Ishikawa (cell line): Measurements from ENCODE around the gene LRRC8E.

ENCODE experiments used
- CEBPB ChIP-seq: IDR thresholded peaks from 2 replicates; pipeline ENCODE4 v1.6.1; 2012
- CREB1 ChIP-seq: IDR thresholded peaks from 2 replicates; pipeline ENCODE4 v1.6.1; 2012; ENCODE audit warnings: low read depth
- EGR1 ChIP-seq: IDR thresholded peaks from 2 replicates; pipeline ENCODE4 v1.6.1; 2012
- EP300 ChIP-seq: IDR thresholded peaks from 2 replicates; pipeline ENCODE4 v1.6.1; 2012; ENCODE audit warnings: borderline replicate concordance
- FOXM1 ChIP-seq: IDR thresholded peaks from 2 replicates; pipeline ENCODE4 v1.6.1; 2012; ENCODE audit warnings: low read depth, borderline replicate concordance
- NFIC ChIP-seq: IDR thresholded peaks from 2 replicates; pipeline ENCODE4 v1.6.1; 2012
- RAD21 ChIP-seq: IDR thresholded peaks from 2 replicates; pipeline ENCODE4 v1.6.1; 2012; ENCODE audit warnings: low read depth
- TAF1 ChIP-seq: IDR thresholded peaks from 2 replicates; pipeline ENCODE4 v1.6.1; 2012; ENCODE audit warnings: low read depth, mild to moderate bottlenecking
- TCF12 ChIP-seq: IDR thresholded peaks from 2 replicates; pipeline ENCODE4 v1.6.1; 2012; ENCODE audit warnings: low read depth
- TEAD4 ChIP-seq: IDR thresholded peaks from 2 replicates; pipeline ENCODE4 v1.6.1; 2012
- USF1 ChIP-seq: IDR thresholded peaks from 2 replicates; pipeline ENCODE4 v1.6.1; 2012
- YY1 ChIP-seq: IDR thresholded peaks from 2 replicates; pipeline ENCODE4 v1.6.1; 2012; ENCODE audit warnings: low read depth
- ZBTB7A ChIP-seq: IDR thresholded peaks from 2 replicates; pipeline ENCODE4 v1.6.1; 2012; ENCODE audit warnings: low read depth
- TF ChIP-seq, protein P1 (sequence below): IDR thresholded peaks from 2 replicates; pipeline ENCODE4 v1.6.1; 2012; ENCODE audit warnings: low read depth, mild to moderate bottlenecking
- TF ChIP-seq, protein P2 (sequence below): IDR thresholded peaks from 2 replicates; pipeline ENCODE4 v1.6.1; 2012

The LRRC8E gene

DNA sequence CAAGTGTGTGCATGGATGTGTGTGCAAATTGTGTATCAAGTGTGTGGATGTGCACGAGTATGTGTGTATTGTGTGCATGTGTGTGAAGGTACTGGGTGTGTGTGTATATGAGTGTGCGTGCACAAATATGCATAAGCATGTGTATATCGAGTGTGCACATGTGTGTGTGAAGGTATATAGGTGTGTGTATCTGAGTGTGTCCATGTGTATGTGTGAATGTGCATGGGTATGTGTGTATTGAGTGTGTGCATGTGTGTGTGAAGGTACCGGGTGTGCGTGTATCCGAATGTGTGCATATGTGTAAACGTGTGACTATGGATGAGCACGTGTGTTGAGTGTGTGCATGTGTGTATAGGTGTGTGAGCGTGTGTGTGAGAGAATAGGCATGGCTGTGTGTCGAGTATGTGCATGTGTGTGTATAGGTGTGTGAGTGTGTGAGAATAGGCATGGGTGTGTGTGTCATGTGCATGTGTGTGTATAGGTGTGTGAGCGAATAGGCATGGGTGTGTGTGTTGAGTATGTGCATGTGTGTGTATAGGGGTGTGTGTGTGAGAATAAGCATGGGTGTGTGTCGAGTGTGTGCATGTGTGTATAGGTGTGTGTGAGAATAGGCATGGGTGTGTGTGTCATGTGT, 45.5 kb upstream of the LRRC8E start:
- TF ChIP-seq ZBTB7A (no peak), YY1 (no peak), RAD21 (no peak), EGR1 (no peak), USF1 (no peak), EP300 (no peak), CEBPB (no peak), TCF12 (no peak), CREB1 (no peak), FOXM1 (no peak)
- TF ChIP-seq, protein P1, sequence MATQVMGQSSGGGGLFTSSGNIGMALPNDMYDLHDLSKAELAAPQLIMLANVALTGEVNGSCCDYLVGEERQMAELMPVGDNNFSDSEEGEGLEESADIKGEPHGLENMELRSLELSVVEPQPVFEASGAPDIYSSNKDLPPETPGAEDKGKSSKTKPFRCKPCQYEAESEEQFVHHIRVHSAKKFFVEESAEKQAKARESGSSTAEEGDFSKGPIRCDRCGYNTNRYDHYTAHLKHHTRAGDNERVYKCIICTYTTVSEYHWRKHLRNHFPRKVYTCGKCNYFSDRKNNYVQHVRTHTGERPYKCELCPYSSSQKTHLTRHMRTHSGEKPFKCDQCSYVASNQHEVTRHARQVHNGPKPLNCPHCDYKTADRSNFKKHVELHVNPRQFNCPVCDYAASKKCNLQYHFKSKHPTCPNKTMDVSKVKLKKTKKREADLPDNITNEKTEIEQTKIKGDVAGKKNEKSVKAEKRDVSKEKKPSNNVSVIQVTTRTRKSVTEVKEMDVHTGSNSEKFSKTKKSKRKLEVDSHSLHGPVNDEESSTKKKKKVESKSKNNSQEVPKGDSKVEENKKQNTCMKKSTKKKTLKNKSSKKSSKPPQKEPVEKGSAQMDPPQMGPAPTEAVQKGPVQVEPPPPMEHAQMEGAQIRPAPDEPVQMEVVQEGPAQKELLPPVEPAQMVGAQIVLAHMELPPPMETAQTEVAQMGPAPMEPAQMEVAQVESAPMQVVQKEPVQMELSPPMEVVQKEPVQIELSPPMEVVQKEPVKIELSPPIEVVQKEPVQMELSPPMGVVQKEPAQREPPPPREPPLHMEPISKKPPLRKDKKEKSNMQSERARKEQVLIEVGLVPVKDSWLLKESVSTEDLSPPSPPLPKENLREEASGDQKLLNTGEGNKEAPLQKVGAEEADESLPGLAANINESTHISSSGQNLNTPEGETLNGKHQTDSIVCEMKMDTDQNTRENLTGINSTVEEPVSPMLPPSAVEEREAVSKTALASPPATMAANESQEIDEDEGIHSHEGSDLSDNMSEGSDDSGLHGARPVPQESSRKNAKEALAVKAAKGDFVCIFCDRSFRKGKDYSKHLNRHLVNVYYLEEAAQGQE, result no peak

DNA sequence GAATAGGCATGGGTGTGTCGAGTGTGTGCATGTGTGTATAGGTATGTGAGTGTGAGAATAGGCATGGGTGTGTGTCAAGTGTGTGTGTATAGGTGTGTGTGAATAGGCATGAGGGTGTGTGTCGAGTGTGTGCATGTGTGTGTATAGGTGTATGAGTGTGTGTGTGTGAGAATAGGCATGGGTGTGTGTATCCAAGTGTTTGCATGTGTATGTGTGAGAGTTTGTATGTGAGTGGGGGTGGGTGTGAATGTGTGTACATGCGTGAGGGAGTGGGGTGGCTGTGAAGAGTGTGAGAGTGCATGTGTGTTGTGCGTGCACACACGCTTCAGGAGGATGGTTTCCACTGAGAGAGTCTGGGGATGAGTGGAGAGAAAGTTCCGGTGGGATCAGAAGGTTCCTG, 44.8 kb upstream of the LRRC8E start:
- TF ChIP-seq, protein P2, sequence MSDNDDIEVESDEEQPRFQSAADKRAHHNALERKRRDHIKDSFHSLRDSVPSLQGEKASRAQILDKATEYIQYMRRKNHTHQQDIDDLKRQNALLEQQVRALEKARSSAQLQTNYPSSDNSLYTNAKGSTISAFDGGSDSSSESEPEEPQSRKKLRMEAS, result no peak
- TF ChIP-seq EP300 (no peak), USF1 (no peak), ZBTB7A (no peak), CREB1 (no peak), YY1 (no peak), RAD21 (no peak), EGR1 (no peak), NFIC (no peak), TAF1 (no peak), FOXM1 (no peak)
- TF ChIP-seq, protein P1, result no peak

DNA sequence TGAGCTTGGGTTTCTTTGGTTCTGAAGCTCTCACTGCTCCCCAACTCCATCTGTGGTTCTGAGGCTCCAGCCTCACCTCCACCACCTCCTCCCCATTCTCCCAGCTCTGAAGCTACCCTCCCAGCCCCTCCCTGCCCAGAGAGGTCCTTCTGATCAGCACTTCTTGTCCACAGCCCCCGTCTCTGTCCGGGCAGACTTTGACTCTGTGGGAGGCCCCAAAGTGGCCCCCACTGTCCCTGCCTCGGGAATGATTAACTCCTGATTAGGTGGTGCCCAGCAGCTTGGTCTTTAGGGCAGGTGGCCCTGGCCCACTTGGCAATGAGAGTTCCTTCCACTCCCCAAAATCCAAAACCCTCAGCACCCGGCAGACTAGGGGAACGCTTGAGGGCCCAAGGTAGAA, 43.9 kb upstream of the LRRC8E start:
- TF ChIP-seq TEAD4 (no peak), EP300 (no peak), YY1 (no peak), FOXM1 (no peak), TAF1 (no peak), RAD21 (no peak), EGR1 (no peak), CEBPB (no peak), NFIC (no peak), CREB1 (no peak), USF1 (no peak), ZBTB7A (no peak), TCF12 (no peak)
- TF ChIP-seq, protein P1, result no peak
- TF ChIP-seq, protein P2, result no peak

DNA sequence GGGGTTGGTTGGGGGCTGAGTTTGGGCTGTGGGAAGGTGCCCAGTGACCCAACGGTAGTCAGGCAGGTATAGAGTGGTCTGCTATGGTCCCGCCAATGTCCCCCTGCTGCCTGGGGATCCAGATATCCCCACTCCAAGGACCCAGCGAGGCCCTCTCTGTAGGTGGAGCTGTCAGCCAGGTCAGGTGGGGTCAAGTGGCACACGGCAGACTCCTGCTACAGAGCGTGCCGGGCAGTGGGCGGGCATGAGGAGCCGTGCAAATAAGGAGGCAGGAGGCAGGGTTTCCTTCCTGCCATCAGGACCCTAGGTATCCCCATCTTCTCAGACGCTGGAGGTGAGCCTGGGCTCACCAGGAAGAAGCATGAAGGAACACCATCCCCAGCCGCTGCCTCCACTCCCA, 43.4 kb upstream of the LRRC8E start:
- TF ChIP-seq, protein P1, result no peak
- TF ChIP-seq TAF1, result no peak
- no peak for TF ChIP-seq FOXM1
- no peak for TF ChIP-seq EGR1
- no peak for TF ChIP-seq TEAD4
- no peak for TF ChIP-seq CEBPB
- TF ChIP-seq YY1, result no peak
- TF ChIP-seq, protein P2, result no peak
- TF ChIP-seq TCF12, result no peak
- TF ChIP-seq ZBTB7A, result no peak
- TF ChIP-seq EP300, result no peak
- no peak for TF ChIP-seq RAD21
